PC-9 (cell line): ENCODE data around the gene CHAF1B.

Experiments
- CTCF ChIP-seq: fragments of 200-600 bp; sonication (generic); conservative IDR thresholded peaks from 2 replicates; pipeline ENCODE4 v1.6.1; 2017; ENCODE audit warnings: mixed run types, antibody characterized with exemption, mild to moderate bottlenecking, moderate library complexity
- EZH2 ChIP-seq: fragments of 200-600 bp; sonication (generic); IDR thresholded peaks from 2 replicates; pipeline ENCODE4 v1.8.0; 2017; ENCODE audit warnings: antibody characterized with exemption, low read depth

- TF ChIP-seq CTCF = no peak
- no peak for TF ChIP-seq EZH2
Observed at GRCh38 chr21:36408568-36408967, 23.4 kb downstream of the CHAF1B start.
